NOMO-1 (cell line): ENCODE results near the gene MORN5.

Source experiments
- DNase-seq, 2 experiments: peaks; one replicate each; lab custom pipeline; 2025; ENCODE audit not compliant: unreplicated experiment in 2 of 2; lab: John Stamatoyannopoulos, UW

The MORN5 gene

DNA sequence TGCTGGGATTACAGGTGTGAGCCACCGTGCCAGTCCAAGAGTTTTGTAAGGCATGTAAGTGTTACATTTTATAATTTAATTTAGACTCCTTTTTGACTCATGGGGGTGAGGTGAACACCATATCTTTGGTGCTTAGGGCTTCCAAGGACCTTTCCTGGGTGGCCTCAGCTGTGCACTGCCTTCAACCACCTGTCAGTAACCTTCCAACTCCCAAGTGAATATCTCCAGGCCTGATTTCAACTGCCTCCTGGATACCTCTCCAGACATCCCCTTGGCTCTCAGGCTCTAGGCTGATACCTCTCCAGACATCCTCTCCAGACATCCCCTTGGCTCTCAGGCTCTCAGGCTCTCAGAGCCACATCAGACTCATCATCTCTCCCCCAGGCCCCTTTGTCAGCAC lies 35.7 kb upstream of the MORN5 start:
- DNase-seq, result no peak

DNA sequence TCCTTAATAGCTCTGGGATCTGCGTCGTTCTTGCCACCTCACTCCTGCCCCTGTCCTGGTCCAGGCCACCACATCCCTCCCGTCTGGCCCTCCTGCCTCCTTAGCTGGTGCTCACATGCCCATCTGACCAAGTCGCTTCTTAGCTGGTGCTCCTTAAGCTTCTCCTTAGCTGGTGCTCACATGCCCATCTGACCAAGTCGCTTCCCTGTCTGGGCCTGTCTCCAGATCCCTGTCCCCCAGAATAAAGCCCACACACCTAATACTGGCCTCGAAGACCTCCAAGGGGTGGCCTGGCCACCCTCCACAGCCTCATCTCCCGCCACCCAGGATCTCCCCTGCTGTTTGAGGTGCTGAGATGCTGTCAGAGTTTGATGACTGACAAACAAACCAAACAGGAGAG lies 35.2 kb upstream of the MORN5 start:
- DNase-seq, result no peak

DNA sequence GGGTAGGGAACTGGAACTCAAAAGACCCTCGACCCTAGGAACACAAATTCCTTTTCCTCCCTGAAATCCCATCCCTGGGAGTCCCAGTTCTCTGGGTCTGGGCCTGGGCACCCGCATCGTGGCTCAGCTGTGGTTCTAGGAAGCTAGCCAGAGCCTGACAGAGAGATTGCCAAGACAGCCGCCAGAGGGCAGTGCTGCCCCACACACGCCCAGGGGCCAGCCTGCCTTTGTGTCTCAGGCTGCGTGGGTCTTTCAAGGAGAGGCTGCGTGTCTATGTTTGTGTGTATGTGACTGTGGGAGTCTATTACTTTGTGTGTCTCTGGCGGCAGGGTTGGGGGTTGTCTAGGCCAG lies 34.6 kb upstream of the MORN5 start:
- peak; percentile 57 to 60 for DNase-seq

DNA sequence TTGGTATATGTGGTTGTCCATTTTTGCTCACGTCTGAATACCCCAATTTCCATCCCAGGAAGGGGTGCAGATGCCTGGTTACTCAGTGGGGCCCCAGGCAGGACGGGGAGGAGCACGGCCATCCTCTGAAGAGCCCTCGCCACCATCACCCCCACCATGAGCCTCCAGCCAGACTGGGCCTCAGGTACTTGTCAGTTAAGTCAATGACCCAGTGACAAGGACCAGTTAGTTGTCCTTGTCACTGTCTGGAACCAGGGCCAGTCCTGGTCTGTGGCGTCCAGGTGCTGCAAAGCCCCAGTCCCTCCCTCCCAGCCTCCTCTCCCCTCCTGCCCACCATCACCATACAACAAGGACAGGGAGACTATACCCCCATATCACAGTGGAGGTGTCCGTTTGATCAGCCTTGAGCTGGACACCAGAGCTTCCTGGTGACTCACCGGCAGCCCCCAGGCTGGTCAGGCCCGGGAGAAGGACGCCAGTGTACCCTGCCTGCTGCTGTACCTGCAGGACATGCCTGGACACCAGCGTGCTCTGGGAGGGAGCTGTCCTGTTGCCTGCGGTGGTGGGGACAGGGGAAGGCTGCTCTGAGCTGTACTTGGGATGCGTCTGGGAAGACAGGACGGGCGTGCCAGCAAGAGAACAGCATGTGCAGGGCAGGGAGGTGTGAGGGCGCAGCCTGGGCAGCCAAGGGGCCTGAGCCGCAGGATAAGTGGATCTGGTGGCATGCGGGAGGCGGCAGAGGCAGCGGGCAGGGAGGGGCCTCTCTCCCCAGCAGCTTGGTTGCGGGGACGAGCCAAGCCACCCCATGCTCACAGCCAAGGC lies 34.0 kb upstream of the MORN5 start:
- no peak for DNase-seq

DNA sequence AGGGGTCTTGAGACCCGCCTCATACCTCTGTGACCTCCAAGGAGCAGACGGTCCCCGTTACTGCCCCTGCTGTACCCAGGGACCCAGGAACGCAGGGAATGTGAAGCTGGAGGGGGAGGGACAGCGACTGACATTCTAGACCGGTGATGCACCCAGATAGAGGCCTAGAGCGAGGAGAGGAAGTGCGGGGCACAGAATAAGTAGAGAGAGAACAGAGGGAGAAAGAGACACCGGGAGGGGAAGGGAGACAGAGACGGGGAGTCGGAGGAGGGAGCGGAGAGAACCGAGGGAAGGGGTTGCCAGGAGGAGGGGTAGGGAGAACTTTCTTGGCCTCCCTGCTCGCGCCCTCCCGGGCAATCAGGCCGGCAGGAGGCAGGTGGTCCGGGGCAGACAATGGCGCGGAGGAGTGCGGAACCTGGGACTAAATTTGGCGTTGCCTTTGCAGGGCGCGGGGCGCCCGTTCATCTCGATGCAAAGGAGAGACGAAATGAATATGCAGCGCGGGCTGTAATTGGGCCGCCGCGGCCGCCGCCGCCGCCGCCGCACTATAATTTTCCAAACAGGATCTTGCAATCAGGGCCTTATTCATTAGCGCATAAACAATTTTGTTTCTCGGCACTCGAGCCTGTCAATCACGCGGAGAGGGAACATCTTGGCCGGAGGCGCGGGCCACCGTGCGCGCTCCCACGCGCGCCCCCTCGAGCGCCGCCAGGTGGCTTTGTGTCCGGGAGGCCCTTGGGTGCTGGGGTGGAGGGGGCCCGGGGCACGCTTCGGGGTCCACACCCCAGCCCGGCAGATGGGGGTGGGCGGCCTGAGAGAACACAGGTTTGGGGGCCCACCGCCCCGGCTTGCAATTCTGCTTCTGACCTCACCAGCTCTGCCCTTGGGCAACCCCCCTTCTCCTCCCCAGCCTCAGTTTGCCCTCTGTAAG lies 33.1 kb upstream of the MORN5 start:
- peak in 1 of 2 experiments; percentile 15 for DNase-seq

DNA sequence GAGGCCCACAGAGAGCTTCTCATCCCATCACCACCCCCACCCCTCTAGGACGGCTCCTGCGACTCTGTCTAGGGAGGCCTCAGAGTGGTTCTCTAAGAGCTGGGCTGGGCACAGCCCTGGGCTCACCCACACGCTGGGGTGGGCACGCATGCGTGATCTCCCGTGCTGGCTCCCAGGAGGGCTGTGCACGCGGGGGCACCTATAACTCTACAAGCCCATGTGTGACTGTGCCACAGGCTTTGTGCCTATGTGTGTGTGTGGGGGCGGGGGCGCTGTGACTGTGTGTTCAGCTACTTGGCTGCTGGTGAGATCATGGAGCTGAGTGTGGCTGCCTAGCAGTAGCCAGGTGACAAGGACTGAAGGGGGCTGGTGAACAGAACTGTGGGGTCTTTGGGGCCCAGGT lies 32.3 kb upstream of the MORN5 start:
- no peak for DNase-seq

DNA sequence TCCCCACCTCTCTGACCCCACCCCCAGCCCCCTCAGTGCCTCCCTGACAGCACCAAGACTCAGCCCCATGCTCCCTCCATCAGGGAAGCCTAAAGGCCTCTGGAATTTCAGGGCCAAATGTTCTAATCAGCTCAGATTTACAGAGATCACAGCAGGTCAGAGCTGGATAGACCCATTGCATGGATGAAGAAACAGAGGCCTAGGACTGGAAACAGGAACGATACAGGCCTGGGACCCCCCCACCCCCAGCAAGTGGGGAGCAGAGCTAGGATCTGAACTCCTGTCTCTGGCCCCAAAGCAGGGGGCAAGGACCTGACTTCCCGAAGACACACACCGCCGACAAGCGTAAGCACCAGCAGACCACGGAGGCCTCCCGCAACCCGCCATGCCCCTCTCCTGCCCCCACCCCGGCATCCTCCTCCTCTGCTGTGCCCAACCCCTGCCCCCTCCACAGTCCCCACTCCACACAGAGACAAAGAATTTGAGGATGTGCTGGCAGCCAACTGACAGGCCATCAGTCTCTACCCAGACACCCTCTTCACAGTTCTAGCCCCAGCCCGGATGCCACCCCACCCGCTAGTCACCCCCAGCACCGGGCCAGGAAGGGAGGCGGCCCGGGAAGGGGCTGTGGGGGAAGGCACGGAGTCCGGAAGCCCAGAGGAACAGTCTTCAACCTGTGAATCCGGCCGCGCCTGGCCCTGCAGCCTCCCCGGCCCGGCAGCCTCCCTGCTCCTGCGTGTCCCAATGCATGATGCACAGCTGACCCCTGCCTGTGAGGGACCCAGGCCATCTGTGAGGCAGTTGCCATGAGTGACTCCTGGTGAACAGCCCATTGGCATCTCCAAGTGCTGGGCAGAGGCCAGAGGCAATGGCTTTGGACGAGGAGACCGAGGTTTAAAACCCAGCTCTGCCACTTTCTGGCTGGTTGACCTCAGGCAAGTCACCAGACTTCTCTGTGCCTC lies 31.4 kb upstream of the MORN5 start:
- DNase-seq, result no peak

DNA sequence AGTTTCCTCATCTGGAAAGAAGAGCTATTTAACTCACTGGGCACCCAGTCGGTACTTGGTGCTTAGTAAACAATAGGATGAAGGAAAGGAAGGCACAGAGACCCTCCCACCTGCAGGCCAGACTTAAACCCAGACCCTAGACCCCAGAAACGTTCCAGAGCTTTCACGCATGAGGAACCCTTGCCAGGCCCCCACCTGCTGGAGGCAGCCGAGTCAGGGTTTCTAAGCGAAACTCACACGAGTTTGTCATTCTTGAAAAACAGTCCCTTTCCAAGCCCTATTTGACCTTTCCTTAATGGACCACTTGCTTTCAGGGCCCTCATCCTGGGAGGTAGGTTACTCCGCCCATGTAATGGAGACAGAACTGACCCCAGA lies 30.8 kb upstream of the MORN5 start:
- no peak for DNase-seq

DNA sequence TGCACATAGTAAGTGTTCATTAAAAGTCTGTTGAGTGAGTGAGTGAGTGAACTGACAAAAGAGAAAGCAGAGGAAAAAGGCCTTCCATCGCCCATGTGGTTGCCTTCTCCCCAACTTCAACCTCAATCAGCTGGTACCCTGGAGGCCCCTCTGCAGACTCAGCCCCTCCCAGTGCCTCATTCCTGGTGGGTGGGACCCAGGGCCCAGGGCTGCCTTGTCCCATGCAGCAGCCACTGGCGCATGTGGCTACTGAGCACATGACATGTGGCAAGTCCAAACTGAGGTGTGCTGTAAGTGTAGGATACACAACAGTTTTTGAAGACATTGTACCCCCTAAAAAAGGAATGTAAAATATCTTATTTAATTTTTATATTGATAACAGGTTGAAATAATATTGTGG lies 29.7 kb upstream of the MORN5 start:
- DNase-seq, result no peak

DNA sequence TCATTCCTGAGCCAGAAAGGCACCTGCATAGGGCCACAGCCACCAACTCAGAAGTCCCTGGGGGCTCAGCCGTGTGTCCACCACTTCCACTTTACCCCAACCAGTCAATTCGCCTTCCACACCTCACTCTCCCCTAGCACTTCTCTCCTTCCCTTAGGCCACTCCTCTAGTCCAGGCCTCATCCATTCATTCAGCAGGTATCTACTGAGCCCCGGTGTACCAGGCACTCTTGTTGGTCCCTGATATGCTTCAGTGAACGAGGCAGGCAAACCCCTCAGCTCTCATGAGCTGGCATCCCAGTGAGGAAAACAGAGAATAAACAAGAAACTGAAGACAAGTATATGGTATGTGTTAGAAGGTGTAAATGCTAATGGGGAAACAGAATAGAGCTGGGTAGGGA lies 28.9 kb upstream of the MORN5 start:
- no peak for DNase-seq

DNA sequence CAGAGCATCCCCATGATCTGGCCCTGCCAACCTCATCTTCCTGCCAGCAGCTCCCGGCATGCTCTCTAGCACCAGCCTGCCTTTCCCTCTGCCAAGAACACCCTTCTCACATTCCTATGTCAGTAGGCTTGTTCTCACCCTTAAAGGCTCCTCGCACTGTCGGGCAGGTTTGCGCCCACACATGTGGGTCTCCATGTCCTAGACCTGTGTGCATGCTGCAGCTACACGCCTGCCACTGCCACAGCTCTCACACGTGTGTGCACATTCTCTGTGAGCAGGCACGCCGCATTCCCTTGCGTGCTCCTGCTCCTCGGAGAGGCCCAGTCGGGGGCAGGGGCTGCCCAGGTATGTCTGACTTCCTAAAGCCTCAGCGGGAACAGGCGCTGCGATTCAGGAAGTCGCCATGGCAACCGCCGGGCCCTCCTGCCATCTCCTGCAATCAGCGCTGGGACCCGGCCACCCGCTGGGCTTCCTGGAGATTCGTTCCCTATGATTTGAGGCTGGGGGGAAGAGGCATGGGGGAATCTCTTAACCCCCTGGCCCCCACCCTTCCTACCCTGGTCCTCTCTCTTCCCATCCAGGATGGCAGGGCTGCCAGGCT lies 28.2 kb upstream of the MORN5 start:
- no peak for DNase-seq

DNA sequence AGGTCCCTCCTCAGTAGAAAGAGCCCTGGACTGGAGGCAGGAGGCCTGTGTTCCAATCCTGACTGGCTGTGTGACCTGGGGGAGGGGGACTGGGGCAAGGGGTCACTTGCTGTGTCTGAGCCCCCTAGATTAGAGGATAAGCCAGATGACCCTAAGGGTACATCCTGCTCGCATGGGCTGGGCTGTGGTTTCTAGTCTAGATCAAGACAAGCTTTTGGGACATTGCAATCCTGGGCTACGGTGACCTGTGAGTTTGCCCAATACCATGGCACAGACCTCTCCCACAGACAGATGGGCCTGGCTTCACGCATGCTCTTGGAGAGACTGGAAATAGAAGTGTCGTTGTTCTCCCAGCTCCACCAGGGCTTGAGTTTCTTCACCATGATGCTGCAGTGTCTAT lies 27.2 kb upstream of the MORN5 start:
- DNase-seq, result no peak

DNA sequence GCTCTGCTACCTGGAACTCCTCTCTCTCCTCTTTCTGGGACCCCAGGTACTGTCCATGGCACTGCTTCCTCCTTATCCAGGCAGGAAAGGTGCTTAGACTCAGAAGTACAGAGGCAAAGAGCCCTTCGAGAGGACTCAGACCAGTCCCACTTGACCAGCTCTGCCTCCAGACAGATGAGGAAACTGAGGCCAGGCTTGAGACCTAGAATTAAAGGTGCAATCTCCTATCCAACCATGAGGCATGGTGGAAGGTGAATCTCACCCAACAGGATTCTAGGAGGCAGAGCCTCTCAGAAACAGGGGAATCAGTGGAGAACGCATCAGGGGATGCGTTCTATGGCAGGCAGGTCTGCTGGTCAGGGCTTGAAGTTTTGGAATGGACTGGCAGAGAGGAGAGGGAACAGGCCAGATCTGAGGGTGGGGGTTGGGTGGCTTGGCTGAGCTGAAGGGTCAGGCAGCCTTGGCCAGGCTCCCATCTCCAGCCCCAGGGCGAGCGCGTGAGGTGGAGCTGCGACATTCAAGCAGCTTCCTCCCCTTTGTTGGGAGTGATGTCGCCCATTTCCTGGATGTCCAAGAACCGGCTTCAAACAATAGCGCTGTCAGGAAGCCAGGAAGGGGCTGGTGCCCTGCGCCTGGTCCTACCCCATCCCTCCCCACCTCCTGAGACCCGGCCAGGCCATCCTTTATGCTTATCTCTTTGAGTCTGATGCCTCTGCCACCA lies 26.3 kb upstream of the MORN5 start:
- DNase-seq, result no peak

DNA sequence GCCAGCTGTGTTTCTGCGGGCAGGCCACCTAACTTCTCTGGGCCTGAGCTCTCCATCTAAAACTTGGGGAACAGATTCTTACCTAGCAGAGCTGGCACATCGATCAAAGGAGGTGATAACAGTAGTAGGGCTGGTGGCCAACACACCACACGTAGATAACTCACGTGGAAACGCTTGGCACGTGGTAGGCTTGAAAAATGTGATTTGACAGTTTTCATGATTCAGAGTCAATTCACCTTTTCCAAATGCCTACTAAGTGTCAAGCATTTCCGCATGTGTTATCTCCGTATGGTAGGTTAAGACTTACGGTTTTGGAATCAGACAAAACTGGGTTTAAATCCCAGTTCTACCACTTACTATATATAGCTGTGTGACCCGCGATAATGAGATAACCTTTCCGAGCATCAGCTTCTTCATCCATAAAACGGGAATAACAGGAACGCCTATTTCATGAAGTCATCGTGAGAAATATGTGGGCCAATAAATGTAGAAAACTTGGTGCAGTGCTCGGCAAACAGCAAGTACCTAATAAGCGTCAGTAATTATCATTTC lies 25.6 kb upstream of the MORN5 start:
- no peak for DNase-seq

DNA sequence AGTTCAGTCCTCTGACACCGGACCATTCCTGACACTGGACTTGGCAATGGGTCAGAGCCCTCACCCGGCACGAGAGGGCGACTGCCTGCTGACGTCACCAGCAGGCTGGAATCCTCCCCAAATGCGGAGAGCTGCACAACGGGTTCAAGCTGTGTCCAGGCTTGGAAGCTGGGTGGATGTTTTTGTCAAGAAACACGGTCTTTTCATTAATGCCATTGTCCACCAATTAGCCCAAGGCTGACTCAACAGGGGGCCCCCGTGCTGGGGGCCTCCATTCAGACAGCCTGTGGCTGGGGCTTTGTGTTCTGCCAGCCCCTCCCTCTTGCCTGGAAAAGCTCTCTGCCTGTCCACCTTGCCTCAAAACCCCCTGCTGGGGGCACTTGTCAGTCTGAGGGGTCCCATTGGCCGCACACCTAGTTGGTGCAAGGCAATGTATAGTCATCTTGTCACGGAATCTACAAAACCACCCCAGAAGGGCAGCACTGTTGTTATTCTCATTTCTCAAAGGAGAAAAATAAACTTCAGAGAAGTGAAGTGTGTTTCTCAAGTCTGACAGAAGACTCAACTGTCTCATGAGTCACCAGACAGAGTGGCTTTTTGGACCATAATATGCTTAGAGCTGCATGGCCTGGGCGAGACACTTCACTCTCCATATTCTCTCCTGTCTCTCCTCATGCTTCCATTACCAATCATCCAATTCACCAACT lies 24.7 kb upstream of the MORN5 start:
- no peak for DNase-seq

DNA sequence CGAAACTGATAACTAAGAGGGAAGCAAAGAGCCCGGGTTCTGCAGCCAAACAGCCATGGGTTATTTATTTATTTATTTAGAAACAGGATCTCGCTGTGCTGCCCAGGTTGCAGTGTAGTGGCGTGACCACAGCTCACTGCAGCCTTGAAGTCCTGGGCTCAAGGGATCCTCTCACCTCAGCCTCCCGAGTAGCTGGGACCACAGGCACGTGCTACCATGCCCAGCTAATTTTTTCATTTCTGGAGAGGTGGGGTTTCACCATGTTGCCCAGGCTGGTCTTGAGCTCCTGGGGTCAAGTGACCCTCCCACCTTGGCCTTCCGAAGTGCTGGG lies 24.2 kb upstream of the MORN5 start:
- DNase-seq, result no peak

DNA sequence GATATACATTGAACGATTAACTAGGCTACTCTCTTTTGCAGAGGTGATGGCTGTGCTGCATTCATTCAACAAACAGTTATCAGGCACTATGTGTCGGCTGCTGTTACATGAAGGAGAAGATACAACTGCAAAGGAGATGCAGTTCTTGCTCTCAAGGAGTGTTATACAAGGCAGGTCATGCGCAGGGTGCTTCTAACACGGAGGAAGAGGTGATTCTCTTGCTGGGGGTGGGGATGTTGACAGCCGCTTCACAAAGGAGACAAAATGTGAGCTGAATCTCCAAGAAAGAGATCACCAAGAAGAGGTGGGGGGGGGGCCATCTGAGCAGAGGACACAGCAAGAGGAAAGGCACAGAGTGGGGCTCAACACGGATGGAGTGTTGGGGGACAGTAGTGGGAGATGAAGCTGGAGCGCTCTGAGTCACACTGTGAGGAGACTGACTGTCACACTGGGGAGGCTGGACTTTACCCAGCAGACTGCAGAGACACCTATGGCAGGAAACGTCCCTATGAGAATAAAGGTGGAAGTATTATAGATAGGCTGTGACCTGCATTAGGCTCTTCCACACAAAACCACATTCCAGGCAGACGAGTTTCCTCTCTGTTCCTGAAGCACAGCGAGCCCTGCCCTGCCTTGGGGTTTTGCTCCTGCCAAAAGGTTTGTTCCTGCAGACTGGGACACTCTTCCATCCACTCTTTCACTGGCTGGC lies 21.0 kb upstream of the MORN5 start:
- no peak for DNase-seq

DNA sequence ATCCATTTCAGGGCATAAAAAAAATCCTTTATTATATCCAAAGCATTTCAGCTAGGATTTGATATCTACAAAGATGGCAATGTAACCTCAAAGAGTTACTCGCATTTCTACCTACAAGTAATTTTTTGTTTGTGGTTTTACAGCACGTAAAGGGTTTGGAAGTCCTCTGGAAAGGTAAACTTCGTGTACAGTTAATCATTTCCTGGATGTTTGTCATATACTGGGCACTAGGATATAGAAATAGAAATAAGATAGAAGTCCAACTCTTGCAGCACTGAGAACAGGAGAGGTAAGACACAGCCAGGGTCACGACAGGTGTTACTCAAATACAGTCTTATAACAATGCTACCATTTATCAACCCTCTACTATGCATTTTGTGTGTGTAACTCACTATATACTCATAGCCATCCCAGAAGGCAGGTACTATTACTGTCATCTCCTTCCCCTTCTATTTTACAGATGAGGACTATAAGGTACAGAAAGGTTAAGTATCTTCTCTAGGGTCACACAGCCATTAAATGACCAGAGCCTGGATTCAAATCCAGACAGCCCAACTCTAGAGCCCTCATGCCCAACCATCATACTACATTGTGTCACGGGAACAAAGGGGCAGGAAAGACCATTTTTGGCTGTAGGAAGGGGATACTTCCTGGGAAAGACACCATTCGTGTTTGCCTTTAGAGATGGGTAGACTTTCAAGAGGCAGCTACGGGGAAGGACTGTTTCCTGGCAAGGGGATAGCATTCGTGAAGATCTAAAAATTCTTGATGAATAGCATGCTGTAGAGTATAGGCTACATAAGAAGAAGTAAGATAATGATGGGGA lies 19.1 kb upstream of the MORN5 start:
- DNase-seq, result no peak
